Measurements from ENCODE around the gene PPP2R5C. TPM values are rescaled to one million over a fixed set of nuclear protein-coding genes. Genes with fewer than 3 reads are reported as not detected.
"Not testable (repeated sequence)": the region's sequence is repeated elsewhere in the genome, so short reads cannot be mapped to it uniquely, and the experiment has no call there.

PPP2R5C gene
- total RNA-seq, 1 experiment from 2014 or later, result 101 TPM

- DNase-seq (ENCODE audit: low spot score), result no peak
Observed at GRCh38 chr14:101781240-101782061, 19.9 kb downstream of the PPP2R5C start.

GRCh38 chr14:101783260-101784016, 21.9 kb downstream of the PPP2R5C start:
- no peak for DNase-seq (ENCODE audit: low spot score)

- DNase-seq (ENCODE audit: low spot score), result no peak
Observed at GRCh38 chr14:101784631-101785030, 23.1 kb downstream of the PPP2R5C start.

- no peak for DNase-seq (ENCODE audit: low spot score)
Observed at GRCh38 chr14:101788016-101788635, 26.6 kb downstream of the PPP2R5C start.

- DNase-seq (ENCODE audit: low spot score), result no peak
Observed at GRCh38 chr14:101789222-101789621, 27.7 kb downstream of the PPP2R5C start.

- DNase-seq (ENCODE audit: low spot score), result no peak
Observed at GRCh38 chr14:101790232-101790631, 28.7 kb downstream of the PPP2R5C start.

GRCh38 chr14:101791919-101792572, 30.5 kb downstream of the PPP2R5C start:
- DNase-seq (ENCODE audit: low spot score), result peak; percentile 55

- no peak for DNase-seq (ENCODE audit: low spot score)
Observed at GRCh38 chr14:101796016-101796415, 34.5 kb downstream of the PPP2R5C start.

GRCh38 chr14:101796479-101796878, 35.0 kb downstream of the PPP2R5C start:
- DNase-seq (ENCODE audit: low spot score), result no peak

- DNase-seq (ENCODE audit: low spot score), result no peak
Observed at GRCh38 chr14:101797856-101798255, 36.3 kb downstream of the PPP2R5C start.

GRCh38 chr14:101804373-101804772, 42.9 kb downstream of the PPP2R5C start:
- DNase-seq (ENCODE audit: low spot score), result not testable (repeated sequence)

- DNase-seq (ENCODE audit: low spot score), result not testable (repeated sequence)
Observed at GRCh38 chr14:101806252-101806651, 44.7 kb downstream of the PPP2R5C start.

- no peak for DNase-seq (ENCODE audit: low spot score)
Observed at GRCh38 chr14:101808020-101808641, 46.6 kb downstream of the PPP2R5C start.

- DNase-seq (ENCODE audit: low spot score), result no peak
Observed at GRCh38 chr14:101808894-101809670, 47.6 kb downstream of the PPP2R5C start.

- DNase-seq (ENCODE audit: low spot score), result peak; percentile 96
Observed at GRCh38 chr14:101809671-101810514, 48.4 kb downstream of the PPP2R5C start.

- no peak for DNase-seq (ENCODE audit: low spot score)
Observed at GRCh38 chr14:101810897-101811621, 49.5 kb downstream of the PPP2R5C start.

- no peak for DNase-seq (ENCODE audit: low spot score)
Observed at GRCh38 chr14:101812071-101812470, 50.6 kb downstream of the PPP2R5C start.

GRCh38 chr14:101813171-101813759, 51.8 kb downstream of the PPP2R5C start:
- DNase-seq (ENCODE audit: low spot score), result no peak

- DNase-seq (ENCODE audit: low spot score), result no peak
Observed at GRCh38 chr14:101813833-101814232, 52.3 kb downstream of the PPP2R5C start.

Data from H4 (cell line).